Measurements from ENCODE around the gene RASGEF1C.

Gene RASGEF1C

GRCh38 chr5:180215783-180216630 lies 7.0 kb upstream of the RASGEF1C start:
- Histone ChIP-seq H3K4me2 (ENCODE audit: low read depth, low read length, poor library complexity, severe bottlenecking) (no peak overlapping the region), H3K79me2 (ENCODE audit: insufficient read depth, low read length) (no peaks in the 10 kb centered on the region), H3K27me3 (ENCODE audit: low read length) (no peaks in the 10 kb centered on the region), H3K9me2 (replicated peaks; ENCODE audit: insufficient read depth, low read length) (no peaks in the 10 kb centered on the region), H4K20me1 (ENCODE audit: low read depth, low read length) (no peaks in the 10 kb centered on the region), H3K36me3 (ENCODE audit: low read length) (no peaks in the 10 kb centered on the region), H2AFZ (ENCODE audit: low read depth, low read length, severe bottlenecking) (no peak overlapping the region), H3F3A (ENCODE audit: insufficient read depth) (no peaks in the 10 kb centered on the region), H3K4me3 (ENCODE audit: insufficient read depth, low read length, poor library complexity, severe bottlenecking) (no peak overlapping the region), H3K27ac (ENCODE audit: low read depth, low read length) (no peak overlapping the region), H3K9ac (ENCODE audit: low read length) (no peak overlapping the region), H3K9me3 (ENCODE audit: insufficient read depth, low read length) (no peaks in the 10 kb centered on the region)
- TF ChIP-seq EZH2phosphoT487 (conservative IDR thresholded peaks at IDR 0.05; ENCODE audit: low read length) = no peak
- TF ChIP-seq CTCF (IDR thresholded peaks at IDR 0.05; ENCODE audit: insufficient read depth, low read length, poor library complexity, severe bottlenecking) = no peak

- Histone ChIP-seq H3K9me3 (ENCODE audit: insufficient read depth, low read length) (no peaks in the 10 kb centered on the region), H3K36me3 (ENCODE audit: low read length) (no peaks in the 10 kb centered on the region), H3K27me3 (ENCODE audit: low read length) (no peaks in the 10 kb centered on the region), H3K9me2 (replicated peaks; ENCODE audit: insufficient read depth, low read length) (no peaks in the 10 kb centered on the region), H3K4me2 (ENCODE audit: low read depth, low read length, poor library complexity, severe bottlenecking) (no peak overlapping the region), H3K4me3 (ENCODE audit: insufficient read depth, low read length, poor library complexity, severe bottlenecking) (no peak overlapping the region), H3F3A (ENCODE audit: insufficient read depth) (no peaks in the 10 kb centered on the region), H3K79me2 (ENCODE audit: insufficient read depth, low read length) (no peaks in the 10 kb centered on the region), H3K9ac (ENCODE audit: low read length) (no peak overlapping the region), H2AFZ (ENCODE audit: low read depth, low read length, severe bottlenecking) (no peak overlapping the region), H3K27ac (ENCODE audit: low read depth, low read length) (no peak overlapping the region), H4K20me1 (ENCODE audit: low read depth, low read length) (no peaks in the 10 kb centered on the region)
- TF ChIP-seq CTCF (IDR thresholded peaks at IDR 0.05; ENCODE audit: insufficient read depth, low read length, poor library complexity, severe bottlenecking) (no peak), EZH2phosphoT487 (conservative IDR thresholded peaks at IDR 0.05; ENCODE audit: low read length) (no peak)
These were observed 6.1 kb upstream of the RASGEF1C start for GRCh38 chr5:180214870-180215770.

GRCh38 chr5:180213657-180214207 lies 4.7 kb upstream of the RASGEF1C start:
- TF ChIP-seq CTCF (IDR thresholded peaks at IDR 0.05; ENCODE audit: insufficient read depth, low read length, poor library complexity, severe bottlenecking) (no peak), EZH2phosphoT487 (conservative IDR thresholded peaks at IDR 0.05; ENCODE audit: low read length) (no peak)
- no peak overlapping the region for H3K4me3 ChIP-seq (ENCODE audit: insufficient read depth, low read length, poor library complexity, severe bottlenecking)
- H2AFZ ChIP-seq (ENCODE audit: low read depth, low read length, severe bottlenecking) = no peak overlapping the region
- no peak overlapping the region for H3K4me2 ChIP-seq (ENCODE audit: low read depth, low read length, poor library complexity, severe bottlenecking)
- no peaks in the 10 kb centered on the region for H3K9me3 ChIP-seq (ENCODE audit: insufficient read depth, low read length)
- no peak overlapping the region for H3K9ac ChIP-seq (ENCODE audit: low read length)
- no peaks in the 10 kb centered on the region for H3K9me2 ChIP-seq (replicated peaks; ENCODE audit: insufficient read depth, low read length)
- H3K27me3 ChIP-seq (ENCODE audit: low read length) = no peaks in the 10 kb centered on the region
- no peaks in the 10 kb centered on the region for H3K79me2 ChIP-seq (ENCODE audit: insufficient read depth, low read length)
- no peaks in the 10 kb centered on the region for H4K20me1 ChIP-seq (ENCODE audit: low read depth, low read length)
- H3F3A ChIP-seq (ENCODE audit: insufficient read depth) = no peaks in the 10 kb centered on the region
- H3K36me3 ChIP-seq (ENCODE audit: low read length) = no peaks in the 10 kb centered on the region
- H3K27ac ChIP-seq (ENCODE audit: low read depth, low read length) = no peak overlapping the region
